ENCODE measurements around the gene MSH3.

MSH3 gene

GRCh38 chr5:80629281-80629680 lies 25.2 kb upstream of the MSH3 start:
- TF ChIP-seq YY1 (IDR thresholded peaks at IDR 0.05; ENCODE audit: low read depth) (no peak), CEBPB (IDR thresholded peaks at IDR 0.05) (no peak), RAD21 (IDR thresholded peaks at IDR 0.05; ENCODE audit: low read depth) (no peak), MAX (IDR thresholded peaks at IDR 0.05) (no peak), NFIC (IDR thresholded peaks at IDR 0.05) (no peak), TCF12 (IDR thresholded peaks at IDR 0.05; ENCODE audit: low read depth) (no peak), EP300 (IDR thresholded peaks at IDR 0.05; ENCODE audit: borderline replicate concordance) (no peak), CREB1 (IDR thresholded peaks at IDR 0.05; ENCODE audit: low read depth) (no peak), EGR1 (IDR thresholded peaks at IDR 0.05) (no peak), REST (IDR thresholded peaks at IDR 0.05; ENCODE audit: low read depth) (no peak), ZBTB7A (IDR thresholded peaks at IDR 0.05; ENCODE audit: low read depth) (no peak)

GRCh38 chr5:80631278-80632259 lies 22.9 kb upstream of the MSH3 start:
- no peak for TF ChIP-seq FOXM1 (IDR thresholded peaks at IDR 0.05; ENCODE audit: borderline replicate concordance, low read depth)
- no peak for TF ChIP-seq USF1 (IDR thresholded peaks at IDR 0.05)
- TF ChIP-seq MAX (IDR thresholded peaks at IDR 0.05): no peak
- TF ChIP-seq TCF12 (IDR thresholded peaks at IDR 0.05; ENCODE audit: low read depth): no peak
- no peak for TF ChIP-seq TEAD4 (IDR thresholded peaks at IDR 0.05)
- no peak for TF ChIP-seq TAF1 (IDR thresholded peaks at IDR 0.05; ENCODE audit: low read depth)
- TF ChIP-seq RAD21 (IDR thresholded peaks at IDR 0.05; ENCODE audit: low read depth): no peak
- TF ChIP-seq REST (IDR thresholded peaks at IDR 0.05; ENCODE audit: low read depth): no peak

GRCh38 chr5:80632700-80633099 lies 21.8 kb upstream of the MSH3 start:
- TF ChIP-seq CEBPB (IDR thresholded peaks at IDR 0.05) (no peak), ZBTB7A (IDR thresholded peaks at IDR 0.05; ENCODE audit: low read depth) (no peak), EP300 (IDR thresholded peaks at IDR 0.05; ENCODE audit: borderline replicate concordance) (no peak), REST (IDR thresholded peaks at IDR 0.05; ENCODE audit: low read depth) (no peak), YY1 (IDR thresholded peaks at IDR 0.05; ENCODE audit: low read depth) (no peak), TEAD4 (IDR thresholded peaks at IDR 0.05) (no peak), USF1 (IDR thresholded peaks at IDR 0.05) (no peak), RAD21 (IDR thresholded peaks at IDR 0.05; ENCODE audit: low read depth) (no peak), TAF1 (IDR thresholded peaks at IDR 0.05; ENCODE audit: low read depth) (no peak)

GRCh38 chr5:80634193-80634592 lies 20.3 kb upstream of the MSH3 start:
- TF ChIP-seq RAD21 (IDR thresholded peaks at IDR 0.05; ENCODE audit: low read depth): no peak
- TF ChIP-seq TAF1 (IDR thresholded peaks at IDR 0.05; ENCODE audit: low read depth): no peak
- TF ChIP-seq FOXM1 (IDR thresholded peaks at IDR 0.05; ENCODE audit: borderline replicate concordance, low read depth): no peak
- no peak for TF ChIP-seq EGR1 (IDR thresholded peaks at IDR 0.05)
- TF ChIP-seq USF1 (IDR thresholded peaks at IDR 0.05): no peak
- TF ChIP-seq YY1 (IDR thresholded peaks at IDR 0.05; ENCODE audit: low read depth): no peak
- no peak for TF ChIP-seq TCF12 (IDR thresholded peaks at IDR 0.05; ENCODE audit: low read depth)
- no peak for TF ChIP-seq CEBPB (IDR thresholded peaks at IDR 0.05)
- TF ChIP-seq REST (IDR thresholded peaks at IDR 0.05; ENCODE audit: low read depth): no peak
- TF ChIP-seq EP300 (IDR thresholded peaks at IDR 0.05; ENCODE audit: borderline replicate concordance): no peak
- no peak for TF ChIP-seq MAX (IDR thresholded peaks at IDR 0.05)
- no peak for TF ChIP-seq TEAD4 (IDR thresholded peaks at IDR 0.05)
- no peak for TF ChIP-seq ZBTB7A (IDR thresholded peaks at IDR 0.05; ENCODE audit: low read depth)
- TF ChIP-seq NFIC (IDR thresholded peaks at IDR 0.05): no peak
- TF ChIP-seq CREB1 (IDR thresholded peaks at IDR 0.05; ENCODE audit: low read depth): no peak
